Skin of body (tissue), 2 donors: ENCODE results near the gene MOB4. TPM values are rescaled to one million over a fixed set of nuclear protein-coding genes. Genes with fewer than 3 reads are reported as not detected.
"Not testable (repeated sequence)": the region's sequence is repeated elsewhere in the genome, so short reads cannot be mapped to it uniquely, and the experiment has no call there.

Experiments
- DNase-seq: peaks from one replicate; lab custom pipeline; 2025; lab: John Stamatoyannopoulos, UW
- total RNA-seq: library from RNA; depleted of rRNA; stranded (reverse); fragments of >200 nt; gene quantifications from one replicate; pipeline ENCODE4 v1.2.3, GENCODE V29; 2014

Gene MOB4
- total RNA-seq, 1 donor from 2014 or later: 39.4 TPM

- no peak for DNase-seq
Observed at GRCh38 chr2:197513915-197514314, 2.0 kb upstream of the MOB4 start.

- DNase-seq: no peak
Observed at GRCh38 chr2:197514754-197515153, 1.1 kb upstream of the MOB4 start.

GRCh38 chr2:197515315-197515738 is 539 bp upstream of the MOB4 start:
- peak; percentile 65 for DNase-seq

GRCh38 chr2:197516393-197516761 is 511 bp downstream of the MOB4 start:
- no peak for DNase-seq

- DNase-seq: no peak
Observed at GRCh38 chr2:197517150-197517549, 1.3 kb downstream of the MOB4 start.

GRCh38 chr2:197538412-197538811 is 22.5 kb downstream of the MOB4 start:
- peak; percentile 5 for DNase-seq

GRCh38 chr2:197539734-197540133 is 23.9 kb downstream of the MOB4 start:
- no peak for DNase-seq

GRCh38 chr2:197543206-197543605 is 27.3 kb downstream of the MOB4 start:
- no peak for DNase-seq

- no peak for DNase-seq
Observed at GRCh38 chr2:197547163-197547900, 31.5 kb downstream of the MOB4 start.

GRCh38 chr2:197548582-197548981 is 32.7 kb downstream of the MOB4 start:
- no peak for DNase-seq

- DNase-seq: not testable (repeated sequence)
Observed at GRCh38 chr2:197551260-197551659, 35.4 kb downstream of the MOB4 start.

GRCh38 chr2:197555467-197555866 is 39.6 kb downstream of the MOB4 start:
- DNase-seq: no peak

- peak; percentile 79 for DNase-seq
Observed at GRCh38 chr2:197556456-197556855, 40.6 kb downstream of the MOB4 start.

- DNase-seq: no peak
Observed at GRCh38 chr2:197558393-197558792, 42.5 kb downstream of the MOB4 start.

- DNase-seq: no peak
Observed at GRCh38 chr2:197559681-197560080, 43.8 kb downstream of the MOB4 start.

- no peak for DNase-seq
Observed at GRCh38 chr2:197560146-197560665, 44.3 kb downstream of the MOB4 start.

GRCh38 chr2:197571627-197572271 is 55.9 kb downstream of the MOB4 start:
- peak; percentile 83 for DNase-seq

GRCh38 chr2:197573608-197574007 is 57.7 kb downstream of the MOB4 start:
- no peak for DNase-seq

- DNase-seq: no peak
Observed at GRCh38 chr2:197575987-197576386, 60.1 kb downstream of the MOB4 start.

- DNase-seq: no peak
Observed at GRCh38 chr2:197576631-197577030, 60.8 kb downstream of the MOB4 start.

- DNase-seq: no peak
Observed at GRCh38 chr2:197577446-197577845, 61.6 kb downstream of the MOB4 start.

GRCh38 chr2:197578294-197578693 is 62.4 kb downstream of the MOB4 start:
- DNase-seq: not testable (repeated sequence)

- not testable (repeated sequence) for DNase-seq
Observed at GRCh38 chr2:197580166-197580565, 64.3 kb downstream of the MOB4 start.
